ENCODE data around the gene TNFRSF14. TPM values are rescaled to one million over a fixed set of nuclear protein-coding genes. Genes with fewer than 3 reads are reported as not detected.

The TNFRSF14 gene
- polyA plus RNA-seq, 4 donors = 164 to 398 (median 326) TPM

GRCh38 chr1:2525920-2526823, 30.0 kb upstream of the TNFRSF14 start, which contains the start of gene PANK4:
PANK4 (minus strand) TSS chr1:2526596; CDS start chr1:2526587, 9 bp downstream.
- no peaks in the 10 kb centered on the region for H3K9me3 ChIP-seq (ENCODE audit: control insufficient read depth in 2 of 2, insufficient read depth in 1 of 2, low read depth in 1 of 2, low read length in 1 of 2)
- peak; percentile 93 to 96 for DNase-seq
- peaks cover 0 to 32% (median 0%) of the 10 kb centered on the region in 3 donors for H3K36me3 ChIP-seq (ENCODE audit: control insufficient read depth in 3 of 3, insufficient read depth in 2 of 3, low read depth in 1 of 3, low read length in 3 of 3)
- 0 to 1% (median 1%) methylated on average over 73 to 107 of the region's 107 CpGs for WGBS, 3 donors
- peaks cover 0 to 29% (median 2%) of the 10 kb centered on the region in 3 donors for H3K27me3 ChIP-seq (ENCODE audit: control insufficient read depth in 3 of 3, insufficient read depth in 3 of 3, low read length in 3 of 3)
- H3K27ac ChIP-seq (ENCODE audit: low read depth in 1 of 3, low read length in 2 of 3) = peak within 1 kb of the TSS in 2 of 3 donors; percentile 58 to 85
- H3K4me3 ChIP-seq (ENCODE audit: low read depth in 1 of 3, low read length in 3 of 3) = peak within 1 kb of the TSS; percentile 77 to 91 (median 80)
- no peak for FAIRE-seq
- peaks cover 11 to 49% (median 20%) of the 10 kb centered on the region in 3 donors for H3K4me1 ChIP-seq (ENCODE audit: control insufficient read depth in 3 of 3, insufficient read depth in 2 of 3, low read depth in 1 of 3, low read length in 2 of 3)

GRCh38 chr1:2526824-2527555, 29.2 kb upstream of the TNFRSF14 start:
- DNase-seq (no peak), FAIRE-seq (no peak)
- H3K36me3 ChIP-seq (ENCODE audit: control insufficient read depth in 3 of 3, insufficient read depth in 2 of 3, low read depth in 1 of 3, low read length in 3 of 3) = peaks cover 0 to 24% (median 0%) of the 10 kb centered on the region in 3 donors
- H3K9me3 ChIP-seq (ENCODE audit: control insufficient read depth in 2 of 2, insufficient read depth in 1 of 2, low read depth in 1 of 2, low read length in 1 of 2) = no peaks in the 10 kb centered on the region
- WGBS, 3 donors = 26 to 35% (median 32%) methylated on average over 20 of the region's 20 CpGs
- peaks cover 0 to 37% (median 2%) of the 10 kb centered on the region in 3 donors for H3K27me3 ChIP-seq (ENCODE audit: control insufficient read depth in 3 of 3, insufficient read depth in 3 of 3, low read length in 3 of 3)
- H3K4me3 ChIP-seq (ENCODE audit: low read depth in 1 of 3, low read length in 3 of 3) = peak overlapping the region; percentile 50 to 77 (median 72)
- peaks cover 11 to 52% (median 20%) of the 10 kb centered on the region in 3 donors for H3K4me1 ChIP-seq (ENCODE audit: control insufficient read depth in 3 of 3, insufficient read depth in 2 of 3, low read depth in 1 of 3, low read length in 2 of 3)
- H3K27ac ChIP-seq (ENCODE audit: low read depth in 1 of 3, low read length in 2 of 3) = peak overlapping the region in 1 of 3 donors; percentile 26

GRCh38 chr1:2527556-2527860, 28.7 kb upstream of the TNFRSF14 start:
- WGBS, 3 donors = 93 to 97% (median 94%) methylated on average over 4 of the region's 4 CpGs
- peaks cover 11 to 52% (median 20%) of the 10 kb centered on the region in 3 donors for H3K4me1 ChIP-seq (ENCODE audit: control insufficient read depth in 3 of 3, insufficient read depth in 2 of 3, low read depth in 1 of 3, low read length in 2 of 3)

GRCh38 chr1:2528016-2528415, 28.2 kb upstream of the TNFRSF14 start:
- H3K27ac ChIP-seq (ENCODE audit: low read depth in 1 of 3, low read length in 2 of 3) = no peak overlapping the region
- H3K4me1 ChIP-seq (ENCODE audit: control insufficient read depth in 3 of 3, insufficient read depth in 2 of 3, low read depth in 1 of 3, low read length in 2 of 3) = peaks cover 11 to 52% (median 20%) of the 10 kb centered on the region in 3 donors
- H3K4me3 ChIP-seq (ENCODE audit: low read depth in 1 of 3, low read length in 3 of 3) = no peak overlapping the region
- 32 to 68% (median 61%) methylated on average over 10 to 12 of the region's 12 CpGs for WGBS, 3 donors
- peaks cover 0 to 46% (median 2%) of the 10 kb centered on the region in 3 donors for H3K27me3 ChIP-seq (ENCODE audit: control insufficient read depth in 3 of 3, insufficient read depth in 3 of 3, low read length in 3 of 3)
- no peaks in the 10 kb centered on the region for H3K9me3 ChIP-seq (ENCODE audit: control insufficient read depth in 2 of 2, insufficient read depth in 1 of 2, low read depth in 1 of 2, low read length in 1 of 2)
- DNase-seq (no peak), FAIRE-seq (no peak)
- peaks cover 0 to 20% (median 0%) of the 10 kb centered on the region in 3 donors for H3K36me3 ChIP-seq (ENCODE audit: control insufficient read depth in 3 of 3, insufficient read depth in 2 of 3, low read depth in 1 of 3, low read length in 3 of 3)

More at GRCh38 chr1:2527556-2527860, 28.7 kb upstream of the TNFRSF14 start:
- Histone ChIP-seq H3K27me3 (ENCODE audit: control insufficient read depth in 3 of 3, insufficient read depth in 3 of 3, low read length in 3 of 3) (peaks cover 0 to 42% (median 2%) of the 10 kb centered on the region in 3 donors), H3K4me3 (ENCODE audit: low read depth in 1 of 3, low read length in 3 of 3) (no peak overlapping the region), H3K36me3 (ENCODE audit: control insufficient read depth in 3 of 3, insufficient read depth in 2 of 3, low read depth in 1 of 3, low read length in 3 of 3) (peaks cover 0 to 21% (median 0%) of the 10 kb centered on the region in 3 donors), H3K9me3 (ENCODE audit: control insufficient read depth in 2 of 2, insufficient read depth in 1 of 2, low read depth in 1 of 2, low read length in 1 of 2) (no peaks in the 10 kb centered on the region), H3K27ac (ENCODE audit: low read depth in 1 of 3, low read length in 2 of 3) (no peak overlapping the region)
- DNase-seq (no peak), FAIRE-seq (no peak)

- H3K9me3 ChIP-seq (ENCODE audit: control insufficient read depth in 2 of 2, insufficient read depth in 1 of 2, low read depth in 1 of 2, low read length in 1 of 2) = no peaks in the 10 kb centered on the region
- H3K27me3 ChIP-seq (ENCODE audit: control insufficient read depth in 3 of 3, insufficient read depth in 3 of 3, low read length in 3 of 3) = peaks cover 0 to 52% (median 6%) of the 10 kb centered on the region in 3 donors
- WGBS, 3 donors = 30 to 55% (median 32%) methylated on average over 10 of the region's 10 CpGs
- FAIRE-seq (no peak), DNase-seq (peak in 1 of 2 donors; percentile 66)
- H3K27ac ChIP-seq (ENCODE audit: low read depth in 1 of 3, low read length in 2 of 3) = no peak overlapping the region
- H3K4me1 ChIP-seq (ENCODE audit: control insufficient read depth in 3 of 3, insufficient read depth in 2 of 3, low read depth in 1 of 3, low read length in 2 of 3) = peaks cover 11 to 50% (median 20%) of the 10 kb centered on the region in 3 donors
- H3K36me3 ChIP-seq (ENCODE audit: control insufficient read depth in 3 of 3, insufficient read depth in 2 of 3, low read depth in 1 of 3, low read length in 3 of 3) = peaks cover 0 to 16% (median 0%) of the 10 kb centered on the region in 3 donors
- peak overlapping the region in 1 of 3 donors; percentile 6 for H3K4me3 ChIP-seq (ENCODE audit: low read depth in 1 of 3, low read length in 3 of 3)
These were observed 27.6 kb upstream of the TNFRSF14 start for GRCh38 chr1:2528611-2528965.

- WGBS, 3 donors = 2 to 5% (median 3%) methylated on average over 48 to 84 of the region's 84 CpGs
- H3K36me3 ChIP-seq (ENCODE audit: control insufficient read depth in 3 of 3, insufficient read depth in 2 of 3, low read depth in 1 of 3, low read length in 3 of 3) = peaks cover 0 to 11% (median 0%) of the 10 kb centered on the region in 3 donors
- FAIRE-seq (no peak), DNase-seq (peak in 1 of 2 donors; percentile 51)
- H3K27me3 ChIP-seq (ENCODE audit: control insufficient read depth in 3 of 3, insufficient read depth in 3 of 3, low read length in 3 of 3) = peaks cover 0 to 58% (median 6%) of the 10 kb centered on the region in 3 donors
- H3K9me3 ChIP-seq (ENCODE audit: control insufficient read depth in 2 of 2, insufficient read depth in 1 of 2, low read depth in 1 of 2, low read length in 1 of 2) = no peaks in the 10 kb centered on the region
- H3K4me1 ChIP-seq (ENCODE audit: control insufficient read depth in 3 of 3, insufficient read depth in 2 of 3, low read depth in 1 of 3, low read length in 2 of 3) = peaks cover 11 to 45% (median 17%) of the 10 kb centered on the region in 3 donors
- no peak overlapping the region for H3K27ac ChIP-seq (ENCODE audit: low read depth in 1 of 3, low read length in 2 of 3)
- peak overlapping the region; percentile 6 to 42 (median 14) for H3K4me3 ChIP-seq (ENCODE audit: low read depth in 1 of 3, low read length in 3 of 3)
These were observed 27.0 kb upstream of the TNFRSF14 start for GRCh38 chr1:2528966-2529783.

- peaks cover 6 to 44% (median 13%) of the 10 kb centered on the region in 3 donors for H3K4me1 ChIP-seq (ENCODE audit: control insufficient read depth in 3 of 3, insufficient read depth in 2 of 3, low read depth in 1 of 3, low read length in 2 of 3)
- H3K27ac ChIP-seq (ENCODE audit: low read depth in 1 of 3, low read length in 2 of 3) = no peak within 1 kb of the TSS
- peak within 1 kb of the TSS in 2 of 3 donors; percentile 14 to 42 for H3K4me3 ChIP-seq (ENCODE audit: low read depth in 1 of 3, low read length in 3 of 3)
- H3K36me3 ChIP-seq (ENCODE audit: control insufficient read depth in 3 of 3, insufficient read depth in 2 of 3, low read depth in 1 of 3, low read length in 3 of 3) = peaks cover 0 to 4% (median 0%) of the 10 kb centered on the region in 3 donors
- WGBS, 3 donors = 1% methylated on average over 41 to 91 of the region's 91 CpGs
- FAIRE-seq (no peak), DNase-seq (peak in 1 of 2 donors; percentile 58)
- no peaks in the 10 kb centered on the region for H3K9me3 ChIP-seq (ENCODE audit: control insufficient read depth in 2 of 2, insufficient read depth in 1 of 2, low read depth in 1 of 2, low read length in 1 of 2)
- peaks cover 0 to 65% (median 10%) of the 10 kb centered on the region in 3 donors for H3K27me3 ChIP-seq (ENCODE audit: control insufficient read depth in 3 of 3, insufficient read depth in 3 of 3, low read length in 3 of 3)
These were observed 26.2 kb upstream of the TNFRSF14 start, which contains the start of gene HES5 for GRCh38 chr1:2529784-2530512. HES5 (minus strand) TSS chr1:2530263; CDS start chr1:2530164, 99 bp downstream.
